Ovary (tissue), 3 donors: Measurements from ENCODE around the gene GPD2.

ENCODE experiments used
- CTCF ChIP-seq, 3 donors: fragments of 450-650 bp in 2 of 3; fragments of 200-600 bp in 1 of 3; IDR thresholded peaks; one replicate each; pipeline versions ENCODE4 v1.5.1 to v1.8.0; 2016 to 2022; ENCODE audit warnings: antibody characterized with exemption in 3 of 3, mild to moderate bottlenecking in 1 of 3
- EP300 ChIP-seq: sonication (generic); formaldehyde crosslinking; IDR thresholded peaks from one replicate; pipeline ENCODE4 v1.6.1; 2017; ENCODE audit warnings: antibody characterized with exemption
- POLR2A ChIP-seq: fragments of 450-650 bp; IDR thresholded peaks from one replicate; pipeline ENCODE4 v1.6.1; 2017; ENCODE audit warnings: antibody characterized with exemption, mild to moderate bottlenecking, moderate library complexity
- donor health status: DM: no; HTN: no; CAD: no.

DNA sequence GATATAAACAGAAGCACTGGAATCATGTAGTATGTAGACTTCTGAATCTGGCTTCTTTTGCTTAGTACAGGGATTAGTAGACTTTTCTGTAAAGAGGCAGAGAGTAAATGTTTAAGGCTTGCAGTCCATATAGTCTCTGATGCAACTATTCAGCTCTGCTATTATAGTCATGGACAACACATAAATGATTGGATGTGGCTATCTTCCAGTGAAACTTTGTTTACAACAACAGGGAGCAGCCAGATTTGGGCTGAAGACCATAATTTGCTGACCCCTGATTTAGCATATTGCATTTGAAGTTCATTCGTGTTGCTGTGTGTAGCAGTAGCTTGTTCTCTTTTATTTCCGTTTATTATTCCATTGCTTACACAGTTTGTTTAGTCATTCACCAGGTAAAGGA, 55.0 kb downstream of the GPD2 start:
- TF ChIP-seq CTCF (IDR thresholded peaks at IDR 0.05) (no peak), EP300 (no peak), POLR2A (no peak)
